Measurements from ENCODE around the gene ECPAS.

DNA sequence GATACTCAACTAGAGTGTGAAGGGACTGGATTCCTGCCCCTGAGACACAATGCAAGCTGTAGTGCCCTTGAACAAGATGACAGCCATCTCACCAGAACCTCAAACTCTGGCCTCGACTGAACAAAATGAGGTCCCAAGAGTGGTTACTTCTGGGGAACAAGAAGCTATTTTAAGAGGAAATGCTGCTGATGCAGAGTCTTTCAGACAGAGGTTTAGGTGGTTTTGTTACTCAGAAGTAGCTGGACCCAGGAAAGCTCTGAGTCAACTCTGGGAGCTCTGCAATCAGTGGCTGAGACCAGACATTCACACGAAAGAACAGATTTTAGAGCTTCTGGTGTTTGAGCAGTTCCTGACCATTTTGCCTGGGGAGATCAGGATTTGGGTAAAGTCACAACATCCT lies 43.2 kb upstream of the ECPAS start:
- TF ChIP-seq, protein P1, sequence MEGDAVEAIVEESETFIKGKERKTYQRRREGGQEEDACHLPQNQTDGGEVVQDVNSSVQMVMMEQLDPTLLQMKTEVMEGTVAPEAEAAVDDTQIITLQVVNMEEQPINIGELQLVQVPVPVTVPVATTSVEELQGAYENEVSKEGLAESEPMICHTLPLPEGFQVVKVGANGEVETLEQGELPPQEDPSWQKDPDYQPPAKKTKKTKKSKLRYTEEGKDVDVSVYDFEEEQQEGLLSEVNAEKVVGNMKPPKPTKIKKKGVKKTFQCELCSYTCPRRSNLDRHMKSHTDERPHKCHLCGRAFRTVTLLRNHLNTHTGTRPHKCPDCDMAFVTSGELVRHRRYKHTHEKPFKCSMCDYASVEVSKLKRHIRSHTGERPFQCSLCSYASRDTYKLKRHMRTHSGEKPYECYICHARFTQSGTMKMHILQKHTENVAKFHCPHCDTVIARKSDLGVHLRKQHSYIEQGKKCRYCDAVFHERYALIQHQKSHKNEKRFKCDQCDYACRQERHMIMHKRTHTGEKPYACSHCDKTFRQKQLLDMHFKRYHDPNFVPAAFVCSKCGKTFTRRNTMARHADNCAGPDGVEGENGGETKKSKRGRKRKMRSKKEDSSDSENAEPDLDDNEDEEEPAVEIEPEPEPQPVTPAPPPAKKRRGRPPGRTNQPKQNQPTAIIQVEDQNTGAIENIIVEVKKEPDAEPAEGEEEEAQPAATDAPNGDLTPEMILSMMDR (IDR thresholded peaks at IDR 0.05): no peak
- no peak for TF ChIP-seq POLR2A (IDR thresholded peaks at IDR 0.05)
